Gastroesophageal sphincter (tissue), 3 donors: ENCODE measurements around the gene ZSCAN9.

Experiments used
- EP300 ChIP-seq: sonication (generic); formaldehyde crosslinking; IDR thresholded peaks from one replicate; pipeline ENCODE4 v1.6.1; 2017; ENCODE audit warnings: antibody characterized with exemption, mild to moderate bottlenecking
- POLR2A ChIP-seq, 2 donors: fragments of 450-650 bp; IDR thresholded peaks; one replicate each; pipeline ENCODE4 v1.6.1; 2017; ENCODE audit warnings: antibody characterized with exemption in 2 of 2, mild to moderate bottlenecking in 2 of 2, moderate library complexity in 1 of 2
- POLR2AphosphoS5 ChIP-seq: sonication (generic); formaldehyde crosslinking; IDR thresholded peaks from one replicate; pipeline ENCODE4 v1.6.1; 2017; ENCODE audit warnings: antibody characterized with exemption
- TF ChIP-seq, protein P1 (sequence below), 4 experiments: fragments of 200-600 bp in 2 of 4; fragments of 450-650 bp in 2 of 4; sonication (generic) in 1 of 4; IDR thresholded peaks; one replicate each; pipeline ENCODE4 v1.5.1; 2017 to 2019; ENCODE audit warnings: antibody characterized with exemption in 4 of 4, mild to moderate bottlenecking in 2 of 4, moderate library complexity in 2 of 4

DNA sequence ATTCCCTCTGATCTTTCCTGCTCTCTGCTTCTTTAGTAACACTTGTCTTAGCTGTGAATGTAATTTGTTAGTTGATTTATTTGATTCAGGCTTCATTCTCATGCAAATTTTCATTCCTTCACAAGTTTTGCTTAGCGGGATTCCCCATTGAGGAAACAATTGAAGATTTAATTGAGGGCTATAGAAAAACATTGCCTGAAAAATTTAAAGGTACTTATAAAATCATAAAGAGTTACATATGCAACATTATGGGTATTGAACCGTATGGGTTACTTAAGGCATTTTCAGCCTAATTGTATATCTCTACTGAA is 11.9 kb upstream of the ZSCAN9 start:
- TF ChIP-seq POLR2A (IDR thresholded peaks at IDR 0.05) (no peak), EP300 (no peak), POLR2AphosphoS5 (no peak)
- TF ChIP-seq, protein P1, sequence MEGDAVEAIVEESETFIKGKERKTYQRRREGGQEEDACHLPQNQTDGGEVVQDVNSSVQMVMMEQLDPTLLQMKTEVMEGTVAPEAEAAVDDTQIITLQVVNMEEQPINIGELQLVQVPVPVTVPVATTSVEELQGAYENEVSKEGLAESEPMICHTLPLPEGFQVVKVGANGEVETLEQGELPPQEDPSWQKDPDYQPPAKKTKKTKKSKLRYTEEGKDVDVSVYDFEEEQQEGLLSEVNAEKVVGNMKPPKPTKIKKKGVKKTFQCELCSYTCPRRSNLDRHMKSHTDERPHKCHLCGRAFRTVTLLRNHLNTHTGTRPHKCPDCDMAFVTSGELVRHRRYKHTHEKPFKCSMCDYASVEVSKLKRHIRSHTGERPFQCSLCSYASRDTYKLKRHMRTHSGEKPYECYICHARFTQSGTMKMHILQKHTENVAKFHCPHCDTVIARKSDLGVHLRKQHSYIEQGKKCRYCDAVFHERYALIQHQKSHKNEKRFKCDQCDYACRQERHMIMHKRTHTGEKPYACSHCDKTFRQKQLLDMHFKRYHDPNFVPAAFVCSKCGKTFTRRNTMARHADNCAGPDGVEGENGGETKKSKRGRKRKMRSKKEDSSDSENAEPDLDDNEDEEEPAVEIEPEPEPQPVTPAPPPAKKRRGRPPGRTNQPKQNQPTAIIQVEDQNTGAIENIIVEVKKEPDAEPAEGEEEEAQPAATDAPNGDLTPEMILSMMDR (IDR thresholded peaks at IDR 0.05), result no peak
